GM10248 (cell line): ENCODE data around the gene ZNF181.
A peak's percentile ranks its signal among the peaks of the same experiment; 100 is the strongest.

Source experiments
- CTCF ChIA-PET: fragments of 300-600 bp; sonication (Branson Sonifier 250); formaldehyde crosslinking; extraction: SDS; loops from one replicate; lab custom pipeline; 2021; ENCODE audit warnings: antibody characterized with exemption; lab: Yijun Ruan, JAX
- POLR2A ChIA-PET: fragments of 350-650 bp; sonication (Branson Sonifier 250); formaldehyde crosslinking; extraction: SDS; loops from one replicate; lab custom pipeline; 2020; ENCODE audit warnings: antibody characterized with exemption; lab: Yijun Ruan, JAX
- DNase-seq: peaks from one replicate; pipeline ENCODE4 v3.0.0; 2012; ENCODE audit errors: extremely low spot score
- TF ChIP-seq, protein P1 (sequence below): IDR thresholded peaks from 2 replicates; pipeline ENCODE4 v1.5.1; 2012; ENCODE audit warnings: mild to moderate bottlenecking, low read depth; ENCODE audit errors: extremely low read depth, missing control alignments, control extremely low read depth

ZNF181 gene

DNA sequence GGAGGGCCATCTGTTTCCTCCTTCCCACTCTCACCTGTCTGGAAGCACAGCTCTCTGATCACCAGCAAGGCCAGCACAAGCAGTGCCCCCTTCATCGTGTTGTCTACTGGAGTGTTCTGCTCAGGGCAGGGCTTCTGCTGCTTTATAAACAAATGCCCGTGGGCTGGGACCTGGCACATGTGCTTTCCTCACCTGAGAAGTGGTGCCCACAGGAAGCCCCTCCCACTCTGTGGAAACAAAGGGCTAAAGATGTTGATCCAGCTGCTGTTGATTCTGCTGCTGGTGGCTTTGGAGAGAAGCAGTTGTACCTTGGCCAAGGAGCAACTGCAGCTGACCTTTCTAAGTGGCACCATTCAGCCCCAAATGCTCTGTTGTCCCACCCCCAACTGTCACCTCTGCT, 26.4 kb upstream of the ZNF181 start:
- TF ChIP-seq, protein P1, sequence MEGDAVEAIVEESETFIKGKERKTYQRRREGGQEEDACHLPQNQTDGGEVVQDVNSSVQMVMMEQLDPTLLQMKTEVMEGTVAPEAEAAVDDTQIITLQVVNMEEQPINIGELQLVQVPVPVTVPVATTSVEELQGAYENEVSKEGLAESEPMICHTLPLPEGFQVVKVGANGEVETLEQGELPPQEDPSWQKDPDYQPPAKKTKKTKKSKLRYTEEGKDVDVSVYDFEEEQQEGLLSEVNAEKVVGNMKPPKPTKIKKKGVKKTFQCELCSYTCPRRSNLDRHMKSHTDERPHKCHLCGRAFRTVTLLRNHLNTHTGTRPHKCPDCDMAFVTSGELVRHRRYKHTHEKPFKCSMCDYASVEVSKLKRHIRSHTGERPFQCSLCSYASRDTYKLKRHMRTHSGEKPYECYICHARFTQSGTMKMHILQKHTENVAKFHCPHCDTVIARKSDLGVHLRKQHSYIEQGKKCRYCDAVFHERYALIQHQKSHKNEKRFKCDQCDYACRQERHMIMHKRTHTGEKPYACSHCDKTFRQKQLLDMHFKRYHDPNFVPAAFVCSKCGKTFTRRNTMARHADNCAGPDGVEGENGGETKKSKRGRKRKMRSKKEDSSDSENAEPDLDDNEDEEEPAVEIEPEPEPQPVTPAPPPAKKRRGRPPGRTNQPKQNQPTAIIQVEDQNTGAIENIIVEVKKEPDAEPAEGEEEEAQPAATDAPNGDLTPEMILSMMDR: no peak
- POLR2A ChIA-PET: no interaction called here
- DNase-seq: no peak
- CTCF ChIA-PET: interaction anchor here (6.0 kb wide), 1 partner anchor 68 kb away, joined by 54 read pairs; no protein-coding TSS in a partner anchor

DNA sequence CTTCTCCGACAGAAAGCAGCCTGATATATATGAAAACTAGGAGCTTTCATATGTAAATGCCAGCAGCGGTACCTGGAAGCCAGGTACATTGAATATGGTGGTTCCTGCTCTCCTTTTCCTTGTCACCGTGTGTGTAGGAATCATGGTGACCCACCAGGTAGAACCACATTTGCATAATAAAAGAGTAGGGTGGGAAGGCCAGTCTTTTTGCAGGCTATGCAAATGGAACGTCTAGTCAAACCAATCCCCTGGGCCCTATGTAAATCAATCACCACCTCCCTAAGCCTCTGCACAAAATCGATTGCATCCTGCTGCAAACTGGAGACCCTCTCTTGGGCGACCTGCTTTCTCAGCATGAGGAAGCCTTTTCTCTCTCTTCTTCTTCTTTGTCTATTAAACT, 22.2 kb upstream of the ZNF181 start:
- no peak for DNase-seq
- TF ChIP-seq, protein P1: no peak
- CTCF ChIA-PET: interaction anchor here (0.9 to 6.0 kb wide), 10 partner anchors 17 to 934 kb away, joined by 3 to 54 read pairs (median 4); no protein-coding TSS in a partner anchor
- POLR2A ChIA-PET: no interaction called here

DNA sequence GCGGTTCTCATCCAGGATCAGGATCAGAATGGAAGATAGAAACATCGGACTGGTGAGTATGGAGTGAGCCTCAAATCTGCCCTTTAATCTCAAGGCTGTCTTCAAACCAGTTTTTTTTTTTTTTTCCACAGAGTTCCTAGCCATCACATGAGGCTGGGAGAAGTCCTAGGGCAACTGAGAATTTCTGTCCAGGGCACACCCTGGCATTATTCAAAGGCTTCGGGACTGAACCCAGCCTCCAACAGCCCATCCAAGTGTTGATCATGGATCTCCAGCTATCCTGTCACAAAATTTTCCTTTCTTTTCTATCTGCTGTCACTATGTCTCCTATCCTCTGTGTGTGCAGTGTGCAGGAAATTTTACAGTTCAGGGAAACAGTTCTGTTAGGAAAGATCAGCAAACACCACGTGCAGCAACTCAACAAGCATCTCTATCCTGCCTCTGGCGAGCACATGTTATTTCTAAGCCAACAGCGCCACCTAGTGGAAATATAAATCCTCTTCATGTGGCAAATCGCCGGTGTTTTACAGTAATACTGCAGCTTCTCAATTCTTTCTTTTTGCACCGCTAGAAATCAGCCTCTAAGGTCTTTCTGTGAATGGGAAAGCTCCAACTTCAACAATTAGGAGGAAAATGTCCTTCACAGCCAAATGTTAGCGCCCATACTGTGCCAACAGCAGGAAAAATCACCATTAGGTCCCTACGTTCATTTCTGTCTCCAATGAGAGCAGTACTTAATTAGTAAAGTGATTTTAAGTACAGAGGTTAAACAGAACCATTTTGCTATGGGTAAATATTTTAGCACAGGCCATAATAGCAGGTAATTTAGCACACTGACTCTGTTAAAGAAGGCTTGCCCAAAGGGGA, 21.4 kb upstream of the ZNF181 start:
- TF ChIP-seq, protein P1: peak; percentile 73
- ChIA-PET POLR2A (no interaction called here), CTCF (interaction anchor here (0.6 to 6.0 kb wide), 13 partner anchors 9 to 935 kb away, joined by 3 to 54 read pairs (median 3); no protein-coding TSS in a partner anchor)
- DNase-seq: peak; percentile 50

DNA sequence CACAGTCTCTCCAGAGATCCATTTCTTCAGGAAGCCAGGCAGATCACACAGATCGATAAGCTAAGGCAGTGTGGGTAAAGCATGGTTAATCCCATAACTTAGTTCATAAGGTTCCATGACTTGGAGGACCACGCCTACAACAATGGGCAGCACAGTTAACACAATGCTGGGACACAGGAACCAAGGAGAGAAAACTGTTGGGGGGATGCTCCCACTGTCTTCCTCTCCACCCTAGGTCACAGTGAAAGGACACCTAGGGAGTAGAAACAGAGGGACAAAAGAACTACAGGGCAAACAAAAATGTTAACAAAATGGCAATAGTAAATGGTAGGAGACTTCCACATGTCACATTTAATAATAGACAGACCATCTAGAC, 20.8 kb upstream of the ZNF181 start:
- no peak for DNase-seq
- ChIA-PET CTCF (interaction anchor here (0.6 to 6.0 kb wide), 7 partner anchors 8 to 935 kb away, joined by 3 to 54 read pairs (median 5); no protein-coding TSS in a partner anchor), POLR2A (no interaction called here)
- TF ChIP-seq, protein P1: no peak

DNA sequence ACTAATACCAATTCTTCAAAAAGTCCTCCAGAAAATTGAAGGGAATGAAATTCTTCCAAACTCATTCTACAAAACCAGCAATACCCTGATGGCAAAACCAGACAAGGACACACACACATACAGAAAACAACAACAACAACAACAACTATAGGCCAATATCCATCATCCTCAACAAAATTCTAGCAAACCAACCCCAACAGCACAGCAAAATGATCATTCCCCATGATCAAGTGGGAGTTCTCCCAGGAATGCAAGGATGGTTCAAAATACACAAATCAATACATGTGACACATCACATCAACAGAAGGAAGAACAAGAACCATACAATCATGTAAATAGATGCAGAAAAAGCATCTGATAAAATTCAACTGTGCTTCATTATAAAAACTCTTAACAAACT, 18.7 kb upstream of the ZNF181 start:
- DNase-seq: no peak
- ChIA-PET CTCF (interaction anchor here (1.1 to 1.4 kb wide), 2 partner anchors 12 to 76 kb away, joined by 3 to 9 read pairs; no protein-coding TSS in a partner anchor), POLR2A (no interaction called here)
- TF ChIP-seq, protein P1: no peak

DNA sequence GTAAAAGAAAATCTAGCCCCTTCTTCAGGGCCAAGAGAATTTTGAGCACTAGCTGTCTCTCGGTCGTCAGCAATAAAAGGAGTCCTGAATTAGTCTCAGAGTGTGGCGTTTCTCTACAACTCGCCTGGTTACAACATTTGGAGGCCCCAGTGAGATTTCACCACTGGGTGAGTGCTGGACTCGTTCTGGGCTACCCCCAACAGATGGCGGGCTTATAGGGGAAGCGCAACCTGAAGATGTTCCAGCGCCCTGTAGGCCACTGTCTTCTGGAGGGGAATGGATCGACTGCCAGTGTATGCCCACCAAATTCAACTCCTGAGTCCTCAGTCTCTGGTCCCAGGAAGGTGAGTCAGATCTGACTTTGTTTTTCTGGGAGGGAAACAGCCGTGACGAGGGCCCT, 11.7 kb upstream of the ZNF181 start:
- TF ChIP-seq, protein P1: no peak
- ChIA-PET POLR2A (no interaction called here), CTCF (no interaction called here)
- no peak for DNase-seq
